Loucy (cell line): ENCODE results near the gene ALMS1.

Experiments used
- EZH2phosphoT487 ChIP-seq: fragments of 200-600 bp; IDR thresholded peaks from 2 replicates; pipeline ENCODE4 v1.6.1; 2018; ENCODE audit warnings: antibody characterized with exemption, mild to moderate bottlenecking, moderate library complexity, borderline replicate concordance
- TF ChIP-seq, protein P1 (sequence below): fragments of 200-600 bp; sonication (generic); conservative IDR thresholded peaks from 2 replicates; pipeline ENCODE4 v1.5.1; 2014; ENCODE audit warnings: mild to moderate bottlenecking, antibody characterized with exemption, low read length

DNA sequence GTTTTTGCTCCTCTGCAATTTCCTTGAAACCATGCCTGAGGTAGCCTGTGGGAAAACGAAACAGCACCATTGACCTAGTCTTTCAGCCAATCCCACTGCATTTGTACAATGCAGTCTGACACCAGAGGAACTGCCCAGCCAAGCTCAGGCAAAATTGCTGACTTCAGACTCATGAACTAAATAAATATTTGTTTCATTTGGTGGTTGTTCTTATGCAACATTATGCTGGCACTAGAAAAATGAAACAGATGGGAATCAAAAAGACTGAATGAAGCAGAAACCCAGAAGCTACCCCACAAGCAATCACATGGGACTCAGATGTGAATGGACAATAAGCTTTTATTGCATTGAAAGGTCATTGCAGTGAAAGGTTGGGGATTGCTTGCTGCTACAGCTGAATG lies 254.9 kb downstream of the ALMS1 start:
- TF ChIP-seq, protein P1, sequence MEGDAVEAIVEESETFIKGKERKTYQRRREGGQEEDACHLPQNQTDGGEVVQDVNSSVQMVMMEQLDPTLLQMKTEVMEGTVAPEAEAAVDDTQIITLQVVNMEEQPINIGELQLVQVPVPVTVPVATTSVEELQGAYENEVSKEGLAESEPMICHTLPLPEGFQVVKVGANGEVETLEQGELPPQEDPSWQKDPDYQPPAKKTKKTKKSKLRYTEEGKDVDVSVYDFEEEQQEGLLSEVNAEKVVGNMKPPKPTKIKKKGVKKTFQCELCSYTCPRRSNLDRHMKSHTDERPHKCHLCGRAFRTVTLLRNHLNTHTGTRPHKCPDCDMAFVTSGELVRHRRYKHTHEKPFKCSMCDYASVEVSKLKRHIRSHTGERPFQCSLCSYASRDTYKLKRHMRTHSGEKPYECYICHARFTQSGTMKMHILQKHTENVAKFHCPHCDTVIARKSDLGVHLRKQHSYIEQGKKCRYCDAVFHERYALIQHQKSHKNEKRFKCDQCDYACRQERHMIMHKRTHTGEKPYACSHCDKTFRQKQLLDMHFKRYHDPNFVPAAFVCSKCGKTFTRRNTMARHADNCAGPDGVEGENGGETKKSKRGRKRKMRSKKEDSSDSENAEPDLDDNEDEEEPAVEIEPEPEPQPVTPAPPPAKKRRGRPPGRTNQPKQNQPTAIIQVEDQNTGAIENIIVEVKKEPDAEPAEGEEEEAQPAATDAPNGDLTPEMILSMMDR: no peak
- TF ChIP-seq EZH2phosphoT487: no peak
